Gastrocnemius medialis (tissue), 4 donors: ENCODE data around the gene ARL14EP. TPM values are rescaled to one million over a fixed set of nuclear protein-coding genes. Genes with fewer than 3 reads are reported as not detected.

Source experiments
- ATAC-seq, 2 donors: fragments of 150-250 bp; one replicate each; pipeline ENCODE4 v1.9.1; 2016
- DNase-seq, 2 donors: peaks; one replicate each; pipeline ENCODE4 v3.0.0-alpha.2; 2019
- H3K27ac ChIP-seq, 4 donors: fragments of 200-600 bp; sonication (generic); 1 replicate in 1 of 4; 2 replicates in 3 of 4; pipeline ENCODE4 v1.5.1; 2016 to 2018; ENCODE audit warnings: mild to moderate bottlenecking in 2 of 4, moderate library complexity in 1 of 4
- H3K27me3 ChIP-seq, 3 donors: fragments of 200-600 bp; sonication (generic) in 2 of 3; 1 replicate in 1 of 3; 2 replicates in 2 of 3; pipeline versions ENCODE4 v1.5.1 to v1.6.0; 2016 to 2019; ENCODE audit warnings: mild to moderate bottlenecking in 1 of 3, moderate library complexity in 1 of 3
- H3K36me3 ChIP-seq, 2 donors: fragments of 200-600 bp; sonication (generic) in 1 of 2; one replicate each; pipeline ENCODE4 v1.5.1; 2017 to 2018
- H3K4me1 ChIP-seq, 2 donors: fragments of 200-600 bp; sonication (generic) in 1 of 2; one replicate each; pipeline ENCODE4 v1.5.1; 2016 to 2017; ENCODE audit warnings: mild to moderate bottlenecking in 2 of 2
- H3K4me3 ChIP-seq, 4 donors: fragments of 200-600 bp; sonication (generic) in 3 of 4; 1 replicate in 1 of 4; 2 replicates in 3 of 4; pipeline ENCODE4 v1.5.1; 2016 to 2019; ENCODE audit warnings: mild to moderate bottlenecking in 2 of 4
- H3K9me3 ChIP-seq, 3 donors: fragments of 200-600 bp; sonication (generic) in 2 of 3; 1 replicate in 1 of 3; 2 replicates in 2 of 3; pipeline ENCODE4 v1.5.1; 2016 to 2019
- POLR2A ChIP-seq, 2 donors: fragments of 450-650 bp; IDR thresholded peaks; one replicate each; pipeline ENCODE4 v1.6.1; 2017; ENCODE audit warnings: antibody characterized with exemption in 2 of 2, mild to moderate bottlenecking in 2 of 2, moderate library complexity in 2 of 2
- in situ Hi-C, 4 donors: fragments of 200-750 bp; cut with MboI; loops; one replicate each; pipeline versions ENCODE4 v1.15.0 to v1.8.0; 2017; ENCODE audit warnings: low sequenced_read_pairs in 4 of 4
- intact Hi-C: fragments of 100-400 bp; cut with DNase I; formaldehyde crosslinking; loops from one replicate; pipeline ENCODE4 v1.15.1; 2023; ENCODE audit warnings: low total_unique reads
- total RNA-seq, 4 donors: library from RNA; depleted of rRNA; stranded (reverse); fragments of >200 nt; gene quantifications; one replicate each; pipeline versions ENCODE4 v1.1.0 to v1.2.3, GENCODE V29; 2016
- TF ChIP-seq, protein P1 (sequence below), 5 experiments: fragments of 450-650 bp in 3 of 5; fragments of 200-600 bp in 2 of 5; sonication (generic) in 2 of 5; IDR thresholded peaks in 4 of 5; conservative IDR thresholded peaks in 1 of 5; 1 replicate in 4 of 5; 2 replicates in 1 of 5; pipeline ENCODE4 v1.5.1; 2016 to 2019; ENCODE audit warnings: antibody characterized with exemption in 5 of 5, mild to moderate bottlenecking in 3 of 5, moderate library complexity in 3 of 5

The ARL14EP gene
- total RNA-seq, 4 donors from 2014 or later = 10.3 to 26.1 (median 14.1) TPM

- in situ Hi-C loops = loop anchor here in 1 of 4 donors (10.0 kb wide), 1 partner anchor 564 kb away; no protein-coding TSS in a partner anchor
- intact Hi-C loops = no loop called here
- Histone ChIP-seq H3K4me3 (no peak overlapping the region), H3K9me3 (no peaks in the 10 kb centered on the region), H3K36me3 (no peaks in the 10 kb centered on the region), H3K27ac (no peak overlapping the region), H3K4me1 (no peaks in the 10 kb centered on the region), H3K27me3 (no peaks in the 10 kb centered on the region)
- ATAC-seq (no peak), DNase-seq (no peak)
- TF ChIP-seq POLR2A (IDR thresholded peaks at IDR 0.05) = no peak
- TF ChIP-seq, protein P1, sequence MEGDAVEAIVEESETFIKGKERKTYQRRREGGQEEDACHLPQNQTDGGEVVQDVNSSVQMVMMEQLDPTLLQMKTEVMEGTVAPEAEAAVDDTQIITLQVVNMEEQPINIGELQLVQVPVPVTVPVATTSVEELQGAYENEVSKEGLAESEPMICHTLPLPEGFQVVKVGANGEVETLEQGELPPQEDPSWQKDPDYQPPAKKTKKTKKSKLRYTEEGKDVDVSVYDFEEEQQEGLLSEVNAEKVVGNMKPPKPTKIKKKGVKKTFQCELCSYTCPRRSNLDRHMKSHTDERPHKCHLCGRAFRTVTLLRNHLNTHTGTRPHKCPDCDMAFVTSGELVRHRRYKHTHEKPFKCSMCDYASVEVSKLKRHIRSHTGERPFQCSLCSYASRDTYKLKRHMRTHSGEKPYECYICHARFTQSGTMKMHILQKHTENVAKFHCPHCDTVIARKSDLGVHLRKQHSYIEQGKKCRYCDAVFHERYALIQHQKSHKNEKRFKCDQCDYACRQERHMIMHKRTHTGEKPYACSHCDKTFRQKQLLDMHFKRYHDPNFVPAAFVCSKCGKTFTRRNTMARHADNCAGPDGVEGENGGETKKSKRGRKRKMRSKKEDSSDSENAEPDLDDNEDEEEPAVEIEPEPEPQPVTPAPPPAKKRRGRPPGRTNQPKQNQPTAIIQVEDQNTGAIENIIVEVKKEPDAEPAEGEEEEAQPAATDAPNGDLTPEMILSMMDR (IDR thresholded peaks at IDR 0.05 in 4 of 5, conservative IDR thresholded peaks at IDR 0.05 in 1 of 5) = no peak
Measured at GRCh38 chr11:30350384-30350783, 27.5 kb downstream of the ARL14EP start.

GRCh38 chr11:30351061-30351460, 28.2 kb downstream of the ARL14EP start:
- no peak overlapping the region for H3K27ac ChIP-seq
- in situ Hi-C loops (loop anchor here in 1 of 4 donors (10.0 kb wide), 1 partner anchor 564 kb away; no protein-coding TSS in a partner anchor), intact Hi-C loops (no loop called here)
- DNase-seq (no peak), ATAC-seq (no peak)
- no peaks in the 10 kb centered on the region for H3K9me3 ChIP-seq
- H3K36me3 ChIP-seq = no peaks in the 10 kb centered on the region
- TF ChIP-seq POLR2A (IDR thresholded peaks at IDR 0.05) = no peak
- TF ChIP-seq, protein P1 (IDR thresholded peaks at IDR 0.05 in 4 of 5, conservative IDR thresholded peaks at IDR 0.05 in 1 of 5) = no peak
- H3K4me1 ChIP-seq = no peaks in the 10 kb centered on the region
- H3K4me3 ChIP-seq = no peak overlapping the region
- no peaks in the 10 kb centered on the region for H3K27me3 ChIP-seq

DNA sequence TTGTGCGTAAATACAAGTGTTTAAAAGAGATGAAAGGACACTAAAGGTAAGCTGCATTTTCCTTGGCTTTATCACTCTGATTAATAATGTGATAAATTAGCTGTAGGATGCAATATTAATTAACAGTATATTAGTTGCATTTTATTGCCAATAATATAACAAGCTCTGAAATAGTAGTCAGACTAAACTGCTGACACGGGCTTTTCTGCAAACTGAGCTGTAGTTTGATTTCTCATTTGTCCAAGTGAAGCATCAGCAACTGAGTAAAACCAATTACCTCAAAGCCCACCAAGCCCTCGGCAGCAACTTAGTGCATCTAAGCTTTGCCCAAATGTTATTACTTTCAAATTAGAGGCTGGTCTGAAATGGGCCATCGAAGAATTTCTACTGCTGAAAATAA, 33.5 kb downstream of the ARL14EP start:
- intact Hi-C loops = no loop called here
- in situ Hi-C loops = loop anchor here in 1 of 4 donors (10.0 kb wide), 1 partner anchor 558 kb away; no protein-coding TSS in a partner anchor
- H3K9me3 ChIP-seq = no peaks in the 10 kb centered on the region
- H3K4me3 ChIP-seq = no peak overlapping the region
- no peaks in the 10 kb centered on the region for H3K36me3 ChIP-seq
- TF ChIP-seq, protein P1 (IDR thresholded peaks at IDR 0.05 in 4 of 5, conservative IDR thresholded peaks at IDR 0.05 in 1 of 5) = no peak
- no peak for TF ChIP-seq POLR2A (IDR thresholded peaks at IDR 0.05)
- no peak for DNase-seq
- no peak overlapping the region for H3K27ac ChIP-seq
- H3K27me3 ChIP-seq = no peaks in the 10 kb centered on the region
- no peak for ATAC-seq
- no peaks in the 10 kb centered on the region for H3K4me1 ChIP-seq

DNA sequence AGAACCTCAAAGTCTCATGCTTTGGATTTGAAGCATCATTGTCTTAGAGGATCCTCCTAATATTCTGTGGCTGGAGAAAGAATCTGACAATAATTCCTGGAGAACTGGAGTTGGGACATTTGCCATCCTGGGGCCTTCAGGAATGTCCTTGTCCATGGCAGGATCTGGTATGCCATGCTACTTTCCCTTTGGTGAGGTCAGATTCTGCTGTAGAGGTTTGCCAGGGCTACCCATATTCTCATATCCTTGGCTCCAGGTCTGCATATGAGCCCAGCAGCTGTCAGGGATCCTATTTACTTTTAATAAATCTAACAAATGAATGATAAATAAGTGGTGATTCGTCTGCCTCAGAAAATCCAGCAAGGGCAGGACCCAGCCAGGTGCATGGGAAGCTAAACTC, 35.0 kb downstream of the ARL14EP start:
- in situ Hi-C loops = loop anchor here in 1 of 4 donors (10.0 kb wide), 1 partner anchor 557 kb away; no protein-coding TSS in a partner anchor
- H3K9me3 ChIP-seq = no peaks in the 10 kb centered on the region
- H3K36me3 ChIP-seq = no peaks in the 10 kb centered on the region
- no peak for TF ChIP-seq POLR2A (IDR thresholded peaks at IDR 0.05)
- TF ChIP-seq, protein P1 (IDR thresholded peaks at IDR 0.05 in 4 of 5, conservative IDR thresholded peaks at IDR 0.05 in 1 of 5) = no peak
- DNase-seq (no peak), ATAC-seq (no peak)
- H3K4me1 ChIP-seq = no peaks in the 10 kb centered on the region
- no peak overlapping the region for H3K4me3 ChIP-seq
- H3K27me3 ChIP-seq = no peaks in the 10 kb centered on the region
- intact Hi-C loops = no loop called here
- no peak overlapping the region for H3K27ac ChIP-seq

GRCh38 chr11:30358536-30358935, 35.6 kb downstream of the ARL14EP start:
- DNase-seq = no peak

More at GRCh38 chr11:30358536-30358935, 35.6 kb downstream of the ARL14EP start:
- Histone ChIP-seq H3K36me3 (no peaks in the 10 kb centered on the region), H3K27ac (no peak overlapping the region), H3K4me1 (no peaks in the 10 kb centered on the region), H3K27me3 (no peaks in the 10 kb centered on the region), H3K4me3 (no peak overlapping the region), H3K9me3 (no peaks in the 10 kb centered on the region)
- in situ Hi-C loops (loop anchor here in 1 of 4 donors (10.0 kb wide), 1 partner anchor 556 kb away; no protein-coding TSS in a partner anchor), intact Hi-C loops (no loop called here)
- TF ChIP-seq POLR2A (IDR thresholded peaks at IDR 0.05) = no peak
- TF ChIP-seq, protein P1 (IDR thresholded peaks at IDR 0.05 in 4 of 5, conservative IDR thresholded peaks at IDR 0.05 in 1 of 5) = no peak
- no peak for ATAC-seq
